HepG2 (cell line): ENCODE results near the gene ADGRL1. TPM values are rescaled to one million over a fixed set of nuclear protein-coding genes. Genes with fewer than 3 reads are reported as not detected.
"Not testable (repeated sequence)": the region's sequence is repeated elsewhere in the genome, so short reads cannot be mapped to it uniquely, and the experiment has no call there.

Source experiments
- ATAC-seq: fragments of 200-7000 bp; cut with Tn5 transposase; 3 replicates; pipeline ENCODE4 v1.9.1; 2020; ENCODE audit warnings: mild to moderate bottlenecking, moderate library complexity
- BruUV-seq: library from RNA; stranded (reverse); fragments of 400-500 nt; replicated peaks from 2 replicates; lab custom pipeline; 2021; lab: Mats Ljungman, UMichigan
- CTCF ChIA-PET: fragments of 300-600 bp; formaldehyde crosslinking; extraction: SDS; loops from one replicate; lab custom pipeline; 2021; ENCODE audit warnings: low total read pairs, inconsistent platforms, low intra/inter-chr PET ratio; lab: Yijun Ruan, JAX
- POLR2A ChIA-PET: fragments of 350-600 bp; sonication (Branson Sonifier 250); formaldehyde crosslinking; loops from one replicate; lab custom pipeline; 2020; ENCODE audit warnings: antibody characterized with exemption, inconsistent platforms; lab: Yijun Ruan, JAX
- DNase-seq: peaks from one replicate; pipeline ENCODE4 v3.0.0-alpha.2; 2015; ENCODE audit warnings: low spot score
- FAIRE-seq: peaks from 3 replicates; lab custom pipeline; 2011; peaks lifted over from hg19 to GRCh38; lab: Jason Lieb, UNC
- H2AFZ ChIP-seq: one replicate; pipeline ENCODE4 v1.6.1; 2011; ENCODE audit warnings: low read length, inconsistent platforms
- H3K27ac ChIP-seq: fragments of 300-600 bp; 3 replicates; pipeline ENCODE4 v1.8.0; 2011; ENCODE audit warnings: mixed run types, mild to moderate bottlenecking, mixed read lengths, low read length, inconsistent platforms; ENCODE audit not compliant: insufficient read depth; ENCODE audit errors: extremely low read length
- H3K27me3 ChIP-seq, 2 experiments: fragments of 200-600 bp in 1 of 2; 2 replicates in 1 of 2; 3 replicates in 1 of 2; pipeline versions ENCODE4 v1.6.0 to v1.8.0; 2011; ENCODE audit warnings: low read length in 2 of 2, mild to moderate bottlenecking in 2 of 2, moderate library complexity in 2 of 2, inconsistent platforms in 1 of 2; ENCODE audit not compliant: insufficient read depth in 2 of 2, control insufficient read depth in 1 of 2
- H3K36me3 ChIP-seq, 2 experiments: fragments of 200-600 bp in 1 of 2; replicated peaks in 1 of 2; 2 replicates in 1 of 2; 3 replicates in 1 of 2; pipeline versions ENCODE4 v1.5.1 to v1.8.0; 2011; ENCODE audit warnings: low read length in 2 of 2, inconsistent platforms in 1 of 2; ENCODE audit not compliant: insufficient read depth in 2 of 2, control insufficient read depth in 1 of 2
- H3K4me1 ChIP-seq: 2 replicates; pipeline ENCODE4 v1.5.1; 2012; ENCODE audit warnings: low read length, inconsistent platforms; ENCODE audit not compliant: insufficient read depth
- H3K4me2 ChIP-seq: 2 replicates; pipeline ENCODE4 v1.6.0; 2011; ENCODE audit warnings: low read depth, low read length, inconsistent platforms
- H3K4me3 ChIP-seq, 3 experiments: fragments of 200-600 bp in 1 of 3; sonication (generic), shearing (Covaris generic) in 1 of 3; replicated peaks in 1 of 3; 2 replicates each; pipeline ENCODE4 v1.5.1; 2011 to 2016; ENCODE audit warnings: low read length in 3 of 3, inconsistent platforms in 2 of 3, low read depth in 2 of 3, mild to moderate bottlenecking in 2 of 3, control low read depth in 1 of 3, mixed read lengths in 1 of 3; ENCODE audit not compliant: insufficient read depth in 1 of 3
- H3K79me2 ChIP-seq: one replicate; pipeline ENCODE4 v1.6.1; 2011; ENCODE audit warnings: low read length, inconsistent platforms; ENCODE audit not compliant: insufficient read depth
- H3K9ac ChIP-seq: 2 replicates; pipeline ENCODE4 v1.6.0; 2011; ENCODE audit warnings: mild to moderate bottlenecking, low read depth, low read length, inconsistent platforms; ENCODE audit not compliant: insufficient read depth
- H3K9me3 ChIP-seq: 2 replicates; pipeline ENCODE4 v1.5.1; 2012; ENCODE audit warnings: mild to moderate bottlenecking, low read length
- H4K20me1 ChIP-seq: 2 replicates; pipeline ENCODE4 v1.6.0; 2011; ENCODE audit warnings: inconsistent platforms, mild to moderate bottlenecking, low read length, moderate library complexity; ENCODE audit not compliant: insufficient read depth
- ZNF629 ChIP-seq: sonication (generic); formaldehyde crosslinking; conservative IDR thresholded peaks from 2 replicates; pipeline ENCODE4 v1.5.0; 2020; ENCODE audit warnings: missing genetic modification reagents
- WGBS: methylation state at CpG from one replicate; pipeline ENCODE4 v1.1.6; 2017; ENCODE audit warnings: low lambda C conversion rate; 5-methylcytosine and 5-hydroxymethylcytosine counted together
- in situ Hi-C: cut with HindIII; loops from 2 replicates; pipeline ENCODE4 v1.10.0; 2017; ENCODE audit warnings: low pct_unique_long_range_greater_than_20kb; ENCODE audit not compliant: extremely low pct_ligation_motif_present
- intact Hi-C: fragments of 100-400 bp; cut with micrococcal nuclease; formaldehyde crosslinking; loops from one replicate; pipeline ENCODE4 v1.10.0; 2022; ENCODE audit not compliant: unreplicated experiment
- polyA plus RNA-seq, 8 experiments: library from polyadenylated mRNA; depleted of rRNA in 3 of 8; stranded (reverse) in 7 of 8; unstranded in 1 of 8; fragments of >200 nt; fragmentation: Illumina TruSeq in 4 of 8; extraction: Trizol in 4 of 8; gene quantifications; 2 replicates each; pipeline versions ENCODE4 v1.2.1 to v1.2.3, GENCODE V29; 2011 to 2016; ENCODE audit warnings: low read depth in 4 of 8, missing spikeins in 1 of 8, mixed read lengths in 1 of 8; ENCODE audit not compliant: insufficient read depth in 1 of 8
- total RNA-seq, 5 experiments: library from RNA; depleted of rRNA; stranded (reverse); fragments of >200 nt; fragmentation: Illumina TruSeq; extraction: Trizol; gene quantifications; 2 replicates each; pipeline ENCODE4 v1.2.3, GENCODE V29; 2016; ENCODE audit warnings: low read depth in 1 of 5

The ADGRL1 gene
- total and polyA plus RNA-seq, 2 of the 13 experiments (the other 11 are each of a cell fraction or from before 2014, with no cell fraction given), result 0.49 to 1.7 TPM

DNA sequence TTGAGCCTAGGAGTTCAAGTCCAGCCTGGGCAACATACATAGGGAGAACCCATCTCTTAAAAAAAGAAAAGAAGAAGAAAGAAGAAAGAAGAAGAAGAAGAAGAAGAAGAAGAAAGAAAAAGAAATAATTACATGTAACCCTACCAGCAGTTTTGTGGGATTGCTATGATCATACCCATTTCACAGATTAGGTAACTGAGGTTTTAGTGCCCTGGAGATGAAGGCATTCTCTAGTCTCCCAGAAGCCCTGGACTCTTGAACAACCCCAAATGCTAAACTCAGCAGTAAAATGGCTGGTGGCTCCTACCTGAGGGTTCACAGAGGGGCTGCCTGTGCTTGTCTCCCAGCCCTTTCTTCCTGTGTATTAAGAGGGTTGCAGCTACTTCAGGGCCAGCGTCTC, 49.3 kb upstream of the ADGRL1 start:
- FAIRE-seq, CTCF ChIA-PET, H3K4me1 ChIP-seq, H3K27me3 ChIP-seq, H3K27ac ChIP-seq, H2AFZ ChIP-seq, H3K36me3 ChIP-seq, intact Hi-C loops, DNase-seq, BruUV-seq, H3K4me3 ChIP-seq, H4K20me1 ChIP-seq, POLR2A ChIA-PET, H3K9me3 ChIP-seq, ATAC-seq, H3K9ac ChIP-seq, H3K4me2 ChIP-seq, in situ Hi-C loops, H3K79me2 ChIP-seq: not testable (repeated sequence)
- 30% methylated on average over 1 of the region's 1 CpG for WGBS
- peak; percentile 42; the same call in 1 of the 2 replicates for TF ChIP-seq ZNF629 (CRISPR knock-in tag)

GRCh38 chr19:14253822-14254599, 48.0 kb upstream of the ADGRL1 start:
- H3K36me3 ChIP-seq, CTCF ChIA-PET, ATAC-seq, BruUV-seq, H3K27ac ChIP-seq, intact Hi-C loops, H3K9me3 ChIP-seq, H4K20me1 ChIP-seq, H3K4me2 ChIP-seq, H3K4me3 ChIP-seq, POLR2A ChIA-PET, in situ Hi-C loops, H2AFZ ChIP-seq, H3K79me2 ChIP-seq, DNase-seq, H3K27me3 ChIP-seq, H3K9ac ChIP-seq, FAIRE-seq, H3K4me1 ChIP-seq: not testable (repeated sequence)
- 9% methylated on average over 13 of the region's 19 CpGs for WGBS

DNA sequence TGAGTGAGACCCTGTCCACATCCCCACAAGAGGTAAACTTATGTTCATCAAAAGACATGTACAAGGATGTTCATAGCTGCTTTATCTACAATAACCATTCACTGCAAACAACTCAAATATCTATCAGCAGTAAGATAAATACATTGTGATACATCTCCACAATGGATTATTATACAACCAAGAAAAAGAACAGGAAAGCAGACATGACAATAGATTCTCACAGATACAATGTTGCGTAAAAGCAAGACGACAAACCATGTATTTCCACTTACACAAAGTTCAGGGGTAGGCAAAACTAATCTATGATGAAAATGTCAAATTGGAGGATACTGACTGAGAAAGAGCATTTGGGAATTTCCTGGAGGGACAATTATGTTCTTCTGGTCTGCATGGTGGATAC, 46.2 kb upstream of the ADGRL1 start:
- H3K36me3 ChIP-seq, H3K27ac ChIP-seq, FAIRE-seq, H3K4me2 ChIP-seq, POLR2A ChIA-PET, in situ Hi-C loops, CTCF ChIA-PET, H3K9ac ChIP-seq, H3K79me2 ChIP-seq, H4K20me1 ChIP-seq, H2AFZ ChIP-seq, DNase-seq, ATAC-seq, H3K27me3 ChIP-seq, H3K9me3 ChIP-seq, H3K4me1 ChIP-seq, BruUV-seq, H3K4me3 ChIP-seq, intact Hi-C loops: not testable (repeated sequence)
- WGBS, result 58% methylated on average over 2 of the region's 2 CpGs
